GM19324 (cell line): Measurements from ENCODE around the gene EBF4.
"Not testable (repeated sequence)": the region's sequence is repeated elsewhere in the genome, so short reads cannot be mapped to it uniquely, and the experiment has no call there.

Experiments used
- ATAC-seq: cut with Tn5 transposase; IDR thresholded peaks from one replicate; pipeline ENCODE4 v1.9.1; 2021; ENCODE audit warnings: mild to moderate bottlenecking, moderate library complexity; ENCODE audit not compliant: unreplicated experiment, low FRiP score

Gene EBF4

GRCh38 chr20:2755451-2756055 is 63.0 kb downstream of the EBF4 start:
- no peak for ATAC-seq

DNA sequence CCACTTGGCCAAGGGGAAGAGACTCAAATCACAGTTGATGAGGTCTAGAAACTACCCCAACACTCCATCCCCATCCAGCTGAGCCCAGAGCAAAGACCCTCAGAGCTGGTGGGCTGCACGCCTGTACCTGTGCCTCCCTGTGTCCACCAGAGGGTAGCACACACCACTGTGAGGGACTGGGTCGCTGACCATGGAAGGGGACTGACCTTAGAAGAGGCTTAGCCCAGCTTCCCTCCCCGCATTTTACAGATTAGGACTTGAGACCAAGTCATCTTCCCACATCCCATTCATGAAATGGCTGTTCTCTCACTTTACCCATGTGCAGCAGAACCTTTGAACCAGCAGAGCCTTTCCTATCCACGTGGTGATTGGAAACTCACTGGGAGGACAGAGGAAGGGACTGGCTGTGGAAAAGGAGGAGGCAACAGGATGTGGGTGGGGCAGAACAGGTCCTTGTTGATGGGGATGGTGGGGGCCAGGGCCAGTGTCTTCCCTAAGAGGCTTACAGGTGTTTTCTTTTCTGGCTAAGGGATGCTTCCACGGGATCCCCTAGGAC is 63.6 kb downstream of the EBF4 start:
- ATAC-seq, result no peak

DNA sequence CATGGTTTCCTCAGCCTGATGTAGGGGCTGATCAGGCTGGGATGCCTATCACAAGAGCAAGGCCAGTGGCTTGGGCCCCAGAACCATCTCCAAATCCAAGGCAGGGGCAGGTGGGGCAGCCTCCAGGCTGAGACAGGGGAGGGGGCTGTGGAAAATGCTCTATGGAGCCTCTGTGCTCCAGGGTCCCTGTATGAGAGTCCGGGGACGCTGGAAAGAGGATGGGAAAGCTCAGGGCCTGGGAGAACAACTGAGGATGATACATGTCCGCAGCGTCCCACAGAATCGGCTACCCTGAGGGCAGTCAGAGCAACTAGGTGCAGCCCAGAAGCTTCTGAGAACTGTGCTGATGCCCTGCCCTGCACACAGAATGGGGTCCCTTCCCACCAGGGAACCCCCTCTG is 64.4 kb downstream of the EBF4 start:
- no peak for ATAC-seq

DNA sequence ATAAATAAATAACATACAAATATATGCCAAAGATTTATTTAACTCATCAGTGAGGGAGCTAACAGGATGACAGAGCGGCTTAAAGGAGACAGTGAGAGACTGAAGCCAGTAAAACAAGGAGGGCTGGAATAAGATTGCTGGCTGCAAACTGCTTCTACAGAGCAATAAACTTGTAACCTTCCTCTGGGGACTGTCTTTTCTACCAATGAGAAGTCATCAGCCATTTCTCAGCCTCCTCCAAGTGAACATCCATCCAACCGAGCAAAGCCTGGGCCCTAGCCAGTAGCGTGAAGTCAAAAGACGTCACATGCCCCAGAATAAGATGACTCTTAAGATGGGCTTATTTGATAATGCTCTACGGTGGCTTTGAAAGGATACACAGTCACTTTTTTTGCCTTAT is 65.4 kb downstream of the EBF4 start:
- no peak for ATAC-seq

DNA sequence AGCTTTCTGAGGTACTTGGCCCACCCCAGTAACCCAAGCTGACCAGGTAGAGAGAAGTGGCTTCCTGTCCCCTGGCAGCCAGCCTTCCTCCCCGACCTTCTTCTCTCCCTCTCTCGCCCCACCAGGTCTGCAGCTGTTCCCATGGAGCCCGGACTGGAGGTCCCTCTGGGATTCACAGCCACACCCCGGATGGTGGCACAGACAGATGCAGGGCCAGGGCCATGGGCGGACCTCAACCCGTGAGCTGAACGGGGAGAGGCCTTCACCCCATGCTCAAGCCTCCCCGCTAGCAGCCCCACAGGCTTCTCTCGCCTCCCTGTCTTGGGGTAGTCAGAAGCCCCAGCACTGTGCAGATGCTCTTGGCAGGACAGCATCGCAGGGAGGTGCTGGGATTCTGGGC is 66.6 kb downstream of the EBF4 start:
- ATAC-seq, result no peak

GRCh38 chr20:2759603-2760296 is 67.2 kb downstream of the EBF4 start:
- no peak for ATAC-seq

DNA sequence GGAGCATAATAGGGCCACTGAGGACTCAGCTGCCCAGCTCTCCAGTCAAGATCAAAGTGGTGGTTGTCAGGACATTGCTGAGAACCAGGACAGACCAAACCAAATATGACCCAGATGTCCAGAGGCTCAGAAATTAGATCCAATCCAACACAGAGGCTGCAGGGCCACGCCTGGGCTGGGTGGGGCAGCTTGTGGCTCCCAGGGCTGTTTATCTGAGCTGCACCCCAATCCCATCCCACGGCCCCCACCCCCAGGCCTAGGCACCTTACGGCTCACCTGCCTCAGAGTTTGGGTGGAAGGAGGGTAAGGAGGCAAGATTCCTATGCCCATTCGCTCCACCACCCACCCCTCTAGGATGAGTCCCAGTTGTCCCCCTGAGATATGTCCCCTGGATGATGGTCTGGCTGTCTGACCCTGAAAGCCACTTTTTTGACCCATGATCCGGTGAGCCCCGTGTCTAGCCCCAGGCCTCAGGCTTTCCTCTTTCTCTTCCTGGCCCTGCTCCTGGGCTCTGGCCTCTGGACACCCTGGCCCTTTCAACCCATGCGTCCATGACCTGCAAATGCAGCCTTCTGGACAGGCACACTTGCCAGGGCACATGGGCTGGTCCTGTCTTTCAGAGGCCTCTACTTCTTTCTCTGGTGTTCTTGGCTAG is 67.8 kb downstream of the EBF4 start:
- no peak for ATAC-seq

GRCh38 chr20:2760952-2761305 is 68.3 kb downstream of the EBF4 start:
- ATAC-seq, result no peak

GRCh38 chr20:2761885-2762284 is 69.3 kb downstream of the EBF4 start:
- no peak for ATAC-seq

- no peak for ATAC-seq
Measured at GRCh38 chr20:2762578-2763131, 70.1 kb downstream of the EBF4 start.

- ATAC-seq, result no peak
Measured at GRCh38 chr20:2763186-2763585, 70.6 kb downstream of the EBF4 start.

GRCh38 chr20:2767768-2768631 is 75.4 kb downstream of the EBF4 start:
- no peak for ATAC-seq

DNA sequence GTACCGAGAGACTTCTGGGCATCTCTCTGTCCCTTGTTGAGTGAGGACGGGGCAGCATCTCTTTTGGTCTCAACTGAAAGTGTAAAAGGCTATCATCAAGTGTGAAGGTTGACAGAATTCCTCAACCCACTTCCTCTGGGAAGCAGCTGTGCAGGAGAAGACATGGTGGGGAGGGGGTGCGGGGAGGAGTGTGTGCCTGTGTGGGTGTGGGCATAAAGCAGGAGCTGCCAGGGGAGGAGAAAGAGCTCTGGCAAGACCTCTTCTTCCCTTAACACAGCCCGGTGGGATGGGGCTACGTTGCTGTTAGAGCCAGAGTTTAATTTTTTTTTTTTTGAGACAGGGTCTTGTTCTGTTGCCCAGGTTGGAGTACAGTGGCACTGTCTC is 76.0 kb downstream of the EBF4 start:
- no peak for ATAC-seq

GRCh38 chr20:2770091-2770490 is 77.5 kb downstream of the EBF4 start:
- ATAC-seq, result not testable (repeated sequence)

DNA sequence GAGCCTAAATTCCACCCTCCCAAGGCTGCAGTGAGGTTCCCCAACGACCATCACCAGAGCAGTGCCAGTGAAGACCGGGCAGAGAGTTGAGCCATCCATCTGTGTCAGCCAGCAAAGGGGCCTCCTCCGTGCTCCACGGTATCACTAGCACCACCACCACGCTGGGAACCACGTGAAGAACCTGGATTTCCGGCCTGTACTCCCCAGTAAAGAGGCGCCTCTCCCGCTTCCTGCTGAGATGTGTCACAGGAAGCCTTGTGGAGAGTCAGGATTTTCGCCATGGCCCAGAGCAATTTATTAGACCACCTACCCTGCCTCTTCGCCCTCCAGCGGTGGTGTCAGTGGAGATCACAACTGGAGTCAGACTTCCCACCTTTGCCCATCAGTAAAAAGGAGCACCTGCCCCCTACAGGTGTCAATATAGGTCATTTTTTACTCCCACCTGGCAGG is 79.1 kb downstream of the EBF4 start:
- ATAC-seq, result no peak

DNA sequence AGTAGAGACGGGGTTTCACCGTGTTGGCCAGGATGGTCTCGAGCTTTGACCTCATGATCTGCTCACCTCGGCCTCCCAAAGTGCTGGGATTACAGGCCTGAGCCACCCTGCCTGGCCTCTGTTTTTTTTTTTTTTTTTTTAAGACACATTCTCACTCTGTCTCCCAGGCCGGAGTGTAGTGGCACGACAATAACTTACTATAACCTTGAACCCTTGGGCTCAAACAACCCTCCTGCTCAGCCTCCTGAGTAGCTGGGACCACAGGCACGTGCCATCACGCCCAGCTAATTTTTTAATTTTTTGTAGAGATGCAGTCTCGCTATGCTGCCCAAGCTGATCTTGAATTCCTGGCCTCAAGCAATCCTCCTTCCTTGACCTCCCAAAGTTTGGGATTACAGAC is 81.2 kb downstream of the EBF4 start:
- ATAC-seq, result no peak

- no peak for ATAC-seq
Measured at GRCh38 chr20:2775139-2775538, 82.6 kb downstream of the EBF4 start.

- no peak for ATAC-seq
Measured at GRCh38 chr20:2778602-2779321, 86.2 kb downstream of the EBF4 start.

DNA sequence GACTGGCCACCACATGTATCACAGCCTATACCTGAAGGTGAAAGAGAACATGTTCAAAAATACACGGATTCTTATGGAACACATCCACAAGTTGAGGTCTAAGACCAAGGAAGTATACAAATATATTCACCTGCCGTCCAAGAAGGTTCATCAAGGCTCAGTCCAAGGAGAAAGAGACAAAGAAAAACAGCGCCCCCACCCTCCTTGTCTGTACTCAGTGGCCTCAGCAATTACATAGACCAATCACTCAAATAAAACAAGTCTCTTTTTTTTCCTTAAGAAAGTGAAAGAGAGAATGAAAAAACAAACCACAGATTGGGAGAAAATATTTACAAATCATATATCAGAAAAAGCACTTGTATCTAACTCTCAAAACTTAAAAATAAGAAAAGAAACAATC is 88.4 kb downstream of the EBF4 start:
- ATAC-seq, result no peak
